GM12874 (cell line): ENCODE measurements around the gene CLSTN2.

ENCODE experiments used
- TF ChIP-seq, protein P1 (sequence below): IDR thresholded peaks from 2 replicates; pipeline ENCODE4 v1.5.1; 2011; ENCODE audit warnings: low read depth, mild to moderate bottlenecking, control low read depth, low read length, moderate library complexity; ENCODE audit not compliant: insufficient read depth

CLSTN2 gene

DNA sequence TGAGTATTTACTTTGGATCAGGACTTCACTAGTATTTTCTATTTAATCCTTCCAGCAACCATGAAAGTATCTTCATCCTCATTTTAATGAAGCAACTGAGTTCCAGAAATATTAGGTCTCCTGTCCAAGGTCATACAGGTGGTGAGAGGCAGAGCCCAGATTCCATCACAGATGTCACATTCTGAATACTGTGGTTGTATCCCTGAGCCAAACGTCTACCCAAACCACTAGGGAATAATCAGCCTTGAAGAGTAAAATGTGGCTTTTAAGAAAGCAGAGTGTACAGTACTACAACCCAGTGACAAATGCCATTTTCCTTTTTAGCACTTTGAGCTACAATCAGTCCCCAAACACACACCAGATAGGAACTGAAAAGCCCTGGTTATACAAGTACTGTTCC is 649.6 kb downstream of the CLSTN2 start:
- TF ChIP-seq, protein P1, sequence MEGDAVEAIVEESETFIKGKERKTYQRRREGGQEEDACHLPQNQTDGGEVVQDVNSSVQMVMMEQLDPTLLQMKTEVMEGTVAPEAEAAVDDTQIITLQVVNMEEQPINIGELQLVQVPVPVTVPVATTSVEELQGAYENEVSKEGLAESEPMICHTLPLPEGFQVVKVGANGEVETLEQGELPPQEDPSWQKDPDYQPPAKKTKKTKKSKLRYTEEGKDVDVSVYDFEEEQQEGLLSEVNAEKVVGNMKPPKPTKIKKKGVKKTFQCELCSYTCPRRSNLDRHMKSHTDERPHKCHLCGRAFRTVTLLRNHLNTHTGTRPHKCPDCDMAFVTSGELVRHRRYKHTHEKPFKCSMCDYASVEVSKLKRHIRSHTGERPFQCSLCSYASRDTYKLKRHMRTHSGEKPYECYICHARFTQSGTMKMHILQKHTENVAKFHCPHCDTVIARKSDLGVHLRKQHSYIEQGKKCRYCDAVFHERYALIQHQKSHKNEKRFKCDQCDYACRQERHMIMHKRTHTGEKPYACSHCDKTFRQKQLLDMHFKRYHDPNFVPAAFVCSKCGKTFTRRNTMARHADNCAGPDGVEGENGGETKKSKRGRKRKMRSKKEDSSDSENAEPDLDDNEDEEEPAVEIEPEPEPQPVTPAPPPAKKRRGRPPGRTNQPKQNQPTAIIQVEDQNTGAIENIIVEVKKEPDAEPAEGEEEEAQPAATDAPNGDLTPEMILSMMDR, result no peak

DNA sequence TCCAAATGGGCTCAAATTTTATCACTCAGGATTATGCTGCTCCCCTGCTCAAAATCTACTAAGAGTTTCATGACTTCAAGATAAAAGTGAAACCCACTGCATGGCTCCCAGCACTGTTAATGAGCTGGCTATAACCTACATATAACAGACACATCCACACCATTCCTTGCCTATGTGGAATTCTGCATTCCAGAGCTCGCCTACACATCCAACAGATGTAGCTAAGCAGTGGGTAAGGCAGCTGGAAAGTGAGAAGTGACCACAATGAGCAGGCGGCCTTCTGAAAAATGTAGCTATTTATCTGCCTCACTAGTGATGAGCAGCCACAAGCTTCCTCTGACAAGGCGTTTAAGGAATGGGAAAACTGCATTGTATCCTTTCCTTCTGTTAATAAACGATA is 650.8 kb downstream of the CLSTN2 start:
- TF ChIP-seq, protein P1, result no peak

DNA sequence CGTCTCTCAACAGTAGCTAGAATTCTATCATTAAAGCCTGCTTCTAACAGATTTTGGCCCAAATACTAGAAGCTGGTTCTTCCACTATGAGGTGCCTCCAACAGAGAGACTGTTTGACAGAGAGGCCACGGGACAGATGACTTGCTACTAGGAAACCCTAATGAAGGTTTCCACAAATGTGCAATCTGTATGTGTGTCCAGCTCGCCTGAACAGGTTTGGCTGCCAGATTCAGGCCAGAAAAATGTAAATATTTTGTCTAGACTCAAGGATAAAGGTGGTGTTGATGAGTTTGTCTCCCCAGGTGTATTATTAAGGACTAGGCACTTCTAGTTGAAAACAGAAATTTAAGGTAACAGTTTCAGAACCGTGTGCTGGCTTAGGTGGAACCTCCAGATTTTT is 651.3 kb downstream of the CLSTN2 start:
- TF ChIP-seq, protein P1, result no peak

DNA sequence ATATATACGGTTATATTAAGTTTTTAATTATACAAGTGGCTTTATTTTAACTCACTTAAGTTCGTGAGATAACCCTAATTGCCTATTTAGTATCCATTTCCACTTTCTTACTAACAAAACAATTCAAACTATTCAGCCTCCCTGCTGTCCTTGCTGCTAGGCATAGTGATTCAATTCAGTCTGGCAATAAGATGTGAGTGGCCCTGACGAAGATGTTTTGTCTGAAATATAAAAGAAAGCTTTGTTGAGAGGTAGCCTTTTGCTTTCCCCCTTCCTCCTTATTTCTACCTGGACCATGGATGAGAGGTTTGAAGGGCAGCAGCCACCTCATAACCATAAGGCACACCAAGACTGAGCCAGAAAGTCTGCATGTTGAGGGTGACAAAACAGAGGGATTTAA is 653.6 kb downstream of the CLSTN2 start:
- TF ChIP-seq, protein P1, result no peak

DNA sequence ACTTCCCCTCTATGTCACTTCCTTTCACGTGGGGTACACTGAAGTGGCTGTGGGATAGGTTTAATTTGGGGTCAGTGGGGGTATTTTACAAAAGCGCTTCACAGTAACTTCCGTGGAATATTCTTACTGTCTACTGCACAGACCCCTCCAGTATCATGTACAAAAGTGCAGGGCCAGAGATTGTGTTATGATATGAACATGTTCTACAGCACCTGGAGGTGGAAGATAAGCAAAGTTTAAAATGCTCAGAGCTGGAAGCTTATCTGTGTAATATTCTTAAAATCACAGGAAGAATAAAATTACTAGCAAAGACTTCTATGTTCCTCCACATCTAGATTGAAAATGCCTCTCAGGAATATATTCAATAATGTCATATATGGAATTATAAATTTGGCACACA is 658.8 kb downstream of the CLSTN2 start:
- TF ChIP-seq, protein P1, result no peak

DNA sequence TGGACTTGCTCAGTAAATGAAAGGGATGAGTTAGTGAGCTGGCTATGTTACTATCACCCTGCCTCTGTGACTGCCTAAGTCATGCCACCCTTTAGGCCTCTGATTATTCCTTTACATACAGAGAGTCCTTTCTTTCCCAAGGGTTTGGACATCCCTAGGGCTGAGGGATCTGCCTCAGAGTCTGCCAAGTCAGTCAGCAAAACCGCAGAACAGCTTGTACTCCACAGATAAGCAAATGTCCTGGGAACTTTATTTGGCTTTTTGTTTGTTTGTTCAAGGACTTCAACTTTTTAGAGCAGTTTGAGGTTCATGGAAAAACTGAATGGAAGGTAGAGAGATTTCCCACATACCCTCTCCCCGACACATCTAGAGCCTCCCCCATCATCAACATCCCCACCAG is 660.3 kb downstream of the CLSTN2 start:
- TF ChIP-seq, protein P1, result no peak

DNA sequence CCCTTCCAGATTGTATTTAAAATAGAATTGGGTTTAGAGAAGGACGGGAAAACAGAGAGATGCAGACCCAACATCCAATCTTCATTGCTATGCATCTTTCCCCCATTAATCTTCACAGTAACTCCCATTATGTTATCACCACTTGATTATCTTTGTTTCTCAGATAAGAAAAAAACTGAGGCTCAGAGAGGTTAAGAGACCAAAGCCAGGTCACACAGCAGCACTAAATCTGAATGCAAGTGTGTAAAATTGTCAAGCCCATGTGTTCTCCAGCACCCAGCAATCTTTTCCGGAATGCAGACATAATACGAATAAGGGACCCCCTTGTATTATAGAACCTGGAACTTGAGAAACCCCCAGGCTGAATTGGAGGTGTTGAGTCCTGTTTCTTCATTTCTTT is 662.4 kb downstream of the CLSTN2 start:
- TF ChIP-seq, protein P1, result no peak

DNA sequence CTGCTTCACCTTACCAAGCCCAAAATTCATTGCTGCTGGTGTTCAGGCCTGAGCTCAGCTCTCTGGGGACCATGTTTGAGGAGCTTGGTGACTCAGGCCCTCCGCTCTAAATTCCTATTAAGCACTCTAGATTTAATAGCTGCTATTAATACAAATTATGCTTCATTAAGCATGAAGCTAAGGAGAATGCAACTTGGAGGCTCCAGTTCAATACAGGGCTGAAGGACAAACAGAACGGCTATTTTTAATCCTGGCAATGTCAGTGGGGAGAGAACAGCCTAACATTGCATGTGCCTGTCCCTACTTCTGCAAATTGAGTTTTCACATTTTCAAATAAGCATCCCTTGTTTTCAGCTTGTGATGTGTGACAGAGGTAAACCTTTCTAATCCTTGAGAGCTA is 662.8 kb downstream of the CLSTN2 start:
- TF ChIP-seq, protein P1, result no peak
